ENCODE measurements around the gene HIP1. TPM values are rescaled to one million over a fixed set of nuclear protein-coding genes. Genes with fewer than 3 reads are reported as not detected.
"Not testable (repeated sequence)": the region's sequence is repeated elsewhere in the genome, so short reads cannot be mapped to it uniquely, and the experiment has no call there.

The HIP1 gene
- polyA plus RNA-seq, 4 donors: 32.1 to 36.8 (median 35.4) TPM

DNA sequence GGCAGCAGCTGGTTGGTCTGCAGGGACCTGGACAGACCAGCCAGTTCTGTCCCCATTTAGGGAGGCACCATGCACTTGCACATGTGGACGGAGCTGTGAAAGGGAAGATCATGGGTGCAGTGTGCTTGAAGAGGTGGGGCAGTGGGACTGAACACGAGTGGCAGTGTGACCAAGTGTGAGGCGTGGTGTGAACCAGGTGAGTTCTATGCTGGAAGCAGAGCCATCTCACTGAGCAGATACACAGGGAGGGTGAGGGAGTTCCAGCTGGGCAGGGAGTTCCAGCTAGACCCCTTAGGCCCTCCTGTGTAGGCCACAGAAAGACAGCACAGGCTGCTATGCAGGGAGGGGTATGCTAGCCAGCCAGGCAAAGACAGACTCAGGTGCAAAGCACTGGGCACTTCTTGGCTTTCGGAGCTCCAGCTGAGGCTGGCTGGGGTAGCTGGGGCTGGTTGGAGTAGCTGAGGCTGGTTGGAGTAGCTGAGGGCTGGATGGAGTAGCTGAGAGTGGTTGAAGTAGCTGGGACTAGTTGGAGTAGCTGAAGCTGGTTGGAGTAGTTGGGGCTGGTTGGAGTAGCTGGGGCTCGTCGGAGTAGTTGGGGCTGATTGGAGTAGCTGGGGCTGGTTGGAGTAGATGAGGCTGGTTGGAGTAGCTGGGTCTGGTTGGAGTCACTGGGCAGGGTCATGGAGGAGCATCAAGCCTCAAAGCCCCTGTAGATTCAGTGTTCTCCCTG lies 90.9 kb downstream of the HIP1 start:
- DNase-seq (ENCODE audit: low read depth in 4 of 4, low spot score in 3 of 4): no peak

DNA sequence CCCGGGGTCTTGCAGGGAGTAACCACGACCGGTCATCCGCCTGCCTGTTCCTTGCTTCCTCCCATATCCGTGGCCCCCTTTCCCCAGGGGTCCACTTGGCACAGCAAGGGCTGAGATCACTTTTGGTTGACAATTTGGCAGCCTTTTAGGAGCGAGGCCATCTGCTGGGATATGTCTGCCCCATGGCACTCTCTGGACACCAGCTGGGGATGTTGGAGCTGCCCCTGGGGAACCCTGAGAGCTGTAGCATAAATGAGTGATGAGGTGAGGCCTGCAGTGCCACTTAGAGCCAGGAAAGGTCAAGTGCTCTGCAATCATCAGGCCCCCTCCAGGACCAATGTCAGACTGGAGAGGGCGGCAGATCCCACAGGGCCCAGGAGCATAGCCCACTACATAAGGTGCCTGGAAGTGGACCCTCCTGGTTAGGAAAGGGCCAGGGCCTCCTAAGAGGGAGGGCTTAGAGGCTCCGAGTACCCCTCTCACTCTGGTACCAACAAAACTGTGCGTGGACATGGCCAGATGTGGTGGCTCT lies 92.1 kb downstream of the HIP1 start:
- DNase-seq (ENCODE audit: low read depth in 4 of 4, low spot score in 3 of 4): no peak

DNA sequence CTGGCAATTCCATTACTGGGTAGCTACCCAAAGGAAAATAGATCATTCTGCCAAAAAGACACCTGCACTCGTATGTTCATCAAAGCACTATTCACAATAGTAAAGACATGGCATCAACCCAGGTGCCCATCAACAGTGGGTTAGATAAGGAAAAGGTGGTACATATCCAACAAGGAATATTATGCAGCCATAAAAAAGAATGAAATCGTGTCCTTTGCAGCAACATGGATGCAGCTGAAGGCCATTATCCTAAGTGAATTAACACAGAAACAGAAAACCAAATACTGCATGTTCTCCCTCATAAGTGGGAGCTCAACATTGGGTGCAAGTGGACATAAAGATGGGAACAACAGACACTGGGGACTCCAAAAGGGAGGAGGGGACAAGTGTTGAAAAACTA lies 93.2 kb downstream of the HIP1 start:
- no peak for DNase-seq (ENCODE audit: low read depth in 4 of 4, low spot score in 3 of 4)

DNA sequence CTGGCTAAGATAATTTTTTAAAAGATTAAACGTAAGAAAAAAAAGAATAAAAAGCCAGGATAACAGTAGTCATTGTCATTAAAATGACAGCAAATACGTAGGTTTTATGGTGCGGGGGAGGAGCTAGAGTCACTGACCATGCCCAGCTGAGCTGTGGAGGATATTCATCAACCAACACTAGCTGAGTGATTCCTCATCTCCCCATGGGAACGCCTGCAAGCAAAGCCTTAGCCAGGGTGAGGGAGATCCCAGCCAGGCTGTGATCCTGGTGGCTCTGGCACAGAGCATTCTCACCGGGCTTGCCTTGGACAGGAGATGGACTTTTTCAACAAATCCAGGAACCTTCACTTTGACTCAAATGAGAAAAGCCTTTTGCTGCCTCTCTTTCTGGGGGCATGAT lies 94.2 kb downstream of the HIP1 start:
- no peak for DNase-seq (ENCODE audit: low read depth in 4 of 4, low spot score in 3 of 4)

DNA sequence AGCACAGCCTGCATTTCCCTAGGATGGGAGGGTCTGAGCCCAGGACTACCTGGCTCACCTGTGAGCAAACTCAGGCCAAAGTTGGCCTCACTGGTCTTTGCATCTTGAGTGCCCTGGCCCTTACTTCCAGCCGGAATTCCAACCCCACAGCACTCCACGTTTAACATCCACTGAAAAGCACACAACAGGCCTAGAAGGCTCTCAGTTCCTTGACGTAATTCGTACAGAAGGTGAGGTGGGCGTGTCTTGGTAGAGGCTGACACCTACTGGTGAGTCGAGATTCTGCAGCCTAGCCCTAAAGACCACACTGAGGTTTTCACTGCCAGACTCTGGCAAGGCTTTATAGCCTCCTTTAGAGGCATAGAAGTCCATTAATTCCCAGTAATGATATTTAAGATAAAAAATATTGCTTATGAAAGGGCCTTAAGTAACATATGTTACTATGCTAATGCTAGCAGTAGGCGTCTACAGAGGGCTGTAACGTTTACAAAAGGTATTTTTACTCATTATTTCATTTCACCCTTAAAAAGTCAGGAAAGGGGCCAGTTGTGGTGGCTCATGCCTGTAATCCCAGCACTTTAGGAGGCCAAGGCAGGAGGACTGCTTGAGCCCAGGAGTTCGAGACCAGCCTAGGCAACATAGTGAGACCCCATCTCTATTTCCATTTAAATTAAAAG lies 95.8 kb downstream of the HIP1 start:
- no peak for DNase-seq (ENCODE audit: low read depth in 4 of 4, low spot score in 3 of 4)

DNA sequence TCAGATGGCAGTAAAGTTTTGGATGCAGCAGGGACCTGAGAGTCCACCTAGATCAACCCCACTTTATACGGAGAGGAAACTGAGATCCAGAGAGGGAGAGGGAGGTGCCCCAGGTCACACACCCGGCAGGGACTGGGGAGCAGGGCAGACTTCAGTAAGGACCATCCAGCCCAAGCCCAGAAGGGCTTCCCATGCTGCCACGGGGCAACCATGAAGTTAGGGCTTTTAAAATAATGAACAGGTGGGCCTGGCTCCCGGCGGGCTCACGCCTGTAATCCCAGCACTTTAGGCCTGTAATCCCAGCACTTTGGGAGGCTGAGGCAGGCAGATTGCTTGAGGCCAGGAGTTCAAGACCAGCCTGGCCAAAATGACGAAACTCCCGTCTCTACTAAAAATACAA lies 98.5 kb downstream of the HIP1 start:
- no peak for DNase-seq (ENCODE audit: low read depth in 4 of 4, low spot score in 3 of 4)

DNA sequence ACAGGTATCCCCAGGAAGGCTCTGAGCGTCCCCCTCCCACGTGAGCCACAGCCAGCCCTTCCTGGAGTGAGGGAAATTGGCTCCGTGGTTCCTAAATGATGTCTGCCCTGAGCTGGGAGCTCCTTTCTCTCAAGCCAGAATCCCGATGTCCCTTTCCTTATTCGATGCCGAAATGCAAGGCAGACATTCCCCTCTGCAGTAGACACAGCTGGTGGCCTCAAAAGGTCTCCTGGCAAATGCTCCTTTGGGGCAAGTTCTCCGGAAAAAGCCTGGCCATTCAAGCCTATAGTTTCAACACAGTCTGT lies 98.9 kb downstream of the HIP1 start:
- DNase-seq (ENCODE audit: low read depth in 4 of 4, low spot score in 3 of 4): no peak

DNA sequence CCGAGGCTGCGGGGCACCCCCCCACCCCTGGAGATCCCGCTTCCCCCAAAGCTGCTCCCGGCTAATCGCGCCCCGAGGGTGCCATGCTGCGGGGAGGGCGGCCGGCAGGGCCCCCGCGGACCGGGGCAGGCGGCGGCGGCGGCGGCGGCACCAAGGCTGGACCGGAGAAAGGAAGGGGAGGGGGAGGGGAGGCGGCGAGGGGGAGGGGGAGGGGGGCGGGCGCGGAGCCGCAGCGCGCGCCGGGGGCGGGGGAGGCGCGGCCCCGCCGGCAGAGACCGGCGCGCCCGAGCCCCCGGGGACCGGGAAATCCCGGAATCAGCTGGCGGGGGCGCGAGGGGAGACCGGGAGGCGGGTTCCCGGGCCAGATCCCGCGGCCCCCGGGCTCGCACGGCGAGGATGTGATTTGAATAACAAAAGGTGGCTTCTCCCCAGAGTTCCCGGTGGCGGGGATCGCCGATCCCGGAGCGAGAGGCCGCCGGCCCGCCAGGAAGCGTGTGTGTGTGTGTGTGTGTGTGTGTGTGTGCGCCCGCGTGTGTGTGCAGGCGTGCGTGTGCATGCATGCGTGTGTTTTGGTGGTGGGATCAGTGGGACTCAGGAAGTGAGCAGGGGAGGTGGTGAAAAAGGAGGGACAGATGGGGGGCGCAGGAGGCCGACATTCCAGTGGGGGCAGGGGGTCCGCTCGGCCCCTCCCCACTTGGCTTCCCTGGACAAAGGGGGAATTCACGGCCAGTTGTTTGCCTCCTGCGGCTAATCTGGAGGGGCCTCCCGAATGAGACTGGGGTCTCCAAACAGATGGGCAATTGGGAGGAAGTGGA lies 99.5 kb downstream of the HIP1 start:
- DNase-seq (ENCODE audit: low read depth in 4 of 4, low spot score in 3 of 4): no peak

DNA sequence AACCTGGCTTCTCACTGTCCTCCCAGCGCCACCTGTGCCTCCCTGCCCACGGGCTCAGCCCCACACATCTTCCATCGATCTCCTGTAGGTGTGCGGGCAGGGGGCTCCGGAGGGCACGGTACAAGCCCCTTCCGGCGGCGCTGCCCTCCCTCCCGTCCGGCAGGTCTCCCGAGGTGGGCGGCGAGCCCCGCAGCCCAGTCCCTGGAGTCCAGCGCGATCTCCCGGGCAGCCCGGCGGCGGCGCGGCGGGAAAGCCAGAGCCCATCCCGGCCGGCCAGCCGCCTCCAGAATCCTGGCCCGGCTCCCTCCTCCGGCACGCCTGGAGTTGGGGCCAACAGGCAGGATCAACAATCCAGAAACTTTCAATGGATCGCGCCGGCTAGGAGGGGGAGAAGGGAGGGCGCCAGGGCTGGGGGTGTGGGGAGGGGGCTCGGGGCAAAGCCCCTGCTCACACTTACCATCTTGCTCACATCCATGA lies 100.1 kb downstream of the HIP1 start:
- no peak for DNase-seq (ENCODE audit: low read depth in 4 of 4, low spot score in 3 of 4)

DNA sequence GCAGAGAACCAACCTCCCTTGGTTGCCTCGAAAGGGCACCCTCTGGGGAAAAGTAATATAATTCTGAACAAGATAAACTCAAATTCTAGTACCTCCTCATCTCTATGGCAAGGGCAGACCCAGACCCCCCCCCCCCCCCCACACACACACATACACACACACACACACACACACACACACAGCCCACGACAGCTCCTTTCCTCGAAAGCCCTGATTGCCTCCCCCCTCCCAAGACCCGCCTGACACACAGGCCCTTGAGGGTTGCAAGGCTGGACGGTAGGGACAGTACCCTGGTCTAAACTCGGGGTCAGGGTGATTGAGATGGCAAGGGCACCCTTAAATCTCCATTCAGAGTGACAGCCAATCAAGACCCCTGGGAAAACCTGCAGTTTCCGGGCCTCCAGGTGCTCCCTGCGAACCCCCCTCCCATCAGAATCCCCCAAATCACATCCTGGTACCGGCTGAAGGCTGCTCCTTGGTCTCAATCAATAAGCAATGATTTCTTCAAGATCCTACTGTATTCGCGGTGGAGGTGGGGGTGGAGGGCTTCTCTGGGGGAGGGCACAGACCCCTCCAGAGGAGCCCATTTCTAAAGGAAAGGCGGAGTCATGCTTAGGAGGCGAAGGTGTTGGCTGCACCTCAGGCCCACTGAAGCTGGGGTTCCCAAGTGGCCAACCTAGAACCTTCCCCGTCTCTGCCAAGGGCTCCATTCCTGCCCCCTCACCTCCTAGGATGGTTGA lies 100.7 kb downstream of the HIP1 start:
- no peak for DNase-seq (ENCODE audit: low read depth in 4 of 4, low spot score in 3 of 4)

DNA sequence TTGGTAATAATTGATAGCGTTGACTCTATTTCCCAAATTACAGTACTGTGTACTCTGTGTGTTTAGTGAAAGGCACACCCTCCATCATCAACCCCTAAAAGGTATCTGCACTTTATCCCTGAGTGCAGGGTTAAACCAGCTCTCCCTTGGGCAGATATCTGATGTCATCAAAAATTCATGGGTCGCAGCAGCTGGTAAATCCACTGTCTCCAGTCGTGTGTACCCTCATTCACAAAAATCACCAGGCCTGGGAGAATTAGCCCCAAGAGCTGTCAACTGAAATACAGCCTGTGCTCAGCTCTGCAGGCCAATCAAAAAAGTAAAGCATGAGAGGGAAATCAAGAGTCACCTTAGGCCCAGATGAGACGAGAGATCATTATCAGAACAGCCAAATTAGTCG lies 103.7 kb downstream of the HIP1 start:
- DNase-seq (ENCODE audit: low read depth in 4 of 4, low spot score in 3 of 4): no peak

DNA sequence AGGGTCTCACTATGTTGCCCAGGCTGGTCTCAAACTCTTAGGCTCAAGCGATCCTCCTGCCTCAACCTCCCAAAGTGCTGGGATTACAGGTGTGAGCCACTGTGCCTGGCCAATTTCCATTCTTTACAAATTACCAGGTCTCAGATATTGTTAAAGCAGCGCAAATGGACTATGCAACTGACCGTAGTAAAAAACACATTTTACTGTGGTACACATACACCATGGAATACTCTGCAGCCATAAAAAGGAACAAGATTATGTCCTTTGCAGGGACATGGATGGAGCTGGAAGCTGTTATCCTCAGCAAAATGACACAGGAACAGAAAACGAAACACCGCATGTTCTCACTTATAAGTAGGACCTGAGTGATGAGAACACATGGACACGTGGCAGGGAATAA lies 106.2 kb downstream of the HIP1 start:
- not testable (repeated sequence) for DNase-seq (ENCODE audit: low read depth in 4 of 4, low spot score in 3 of 4)

DNA sequence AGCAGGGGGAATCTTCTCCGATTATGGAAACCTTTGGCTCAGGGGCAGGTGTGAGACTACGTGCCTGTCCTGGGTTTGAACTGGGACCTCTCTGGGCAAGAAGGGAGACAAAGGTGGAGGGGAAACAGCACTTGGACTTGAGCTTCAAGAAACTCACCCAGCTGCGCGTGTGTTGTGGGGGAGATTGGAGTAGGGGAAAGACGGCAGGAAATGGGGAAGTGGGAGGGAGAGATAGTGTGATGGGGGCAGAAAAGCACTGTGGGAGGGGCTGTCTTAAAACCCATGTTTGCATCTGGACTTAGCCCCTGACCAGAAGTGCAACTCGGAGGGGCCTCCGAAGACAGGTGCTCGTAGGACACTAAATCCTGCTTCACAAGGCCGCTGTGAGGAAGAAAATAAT lies 107.0 kb downstream of the HIP1 start:
- no peak for DNase-seq (ENCODE audit: low read depth in 4 of 4, low spot score in 3 of 4)

DNA sequence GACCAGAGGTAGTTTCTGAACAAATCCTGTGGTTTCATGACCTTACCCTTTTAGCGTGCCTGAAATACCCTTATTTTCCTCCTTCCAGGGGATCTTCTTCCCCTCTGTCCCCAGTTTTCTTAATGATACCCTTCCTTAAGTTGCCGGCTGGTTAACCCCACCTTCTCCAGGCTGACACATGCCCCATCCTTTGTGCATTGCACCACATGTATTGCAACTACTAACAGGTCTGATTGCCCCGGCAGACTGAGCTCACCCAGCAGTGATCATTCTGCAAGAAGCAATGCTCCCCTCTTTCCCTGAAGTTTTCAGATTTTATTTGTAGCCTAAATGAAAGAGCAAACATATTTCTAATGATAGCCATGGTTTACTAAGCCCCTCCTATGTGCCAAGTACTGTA lies 108.2 kb downstream of the HIP1 start:
- no peak for DNase-seq (ENCODE audit: low read depth in 4 of 4, low spot score in 3 of 4)

DNA sequence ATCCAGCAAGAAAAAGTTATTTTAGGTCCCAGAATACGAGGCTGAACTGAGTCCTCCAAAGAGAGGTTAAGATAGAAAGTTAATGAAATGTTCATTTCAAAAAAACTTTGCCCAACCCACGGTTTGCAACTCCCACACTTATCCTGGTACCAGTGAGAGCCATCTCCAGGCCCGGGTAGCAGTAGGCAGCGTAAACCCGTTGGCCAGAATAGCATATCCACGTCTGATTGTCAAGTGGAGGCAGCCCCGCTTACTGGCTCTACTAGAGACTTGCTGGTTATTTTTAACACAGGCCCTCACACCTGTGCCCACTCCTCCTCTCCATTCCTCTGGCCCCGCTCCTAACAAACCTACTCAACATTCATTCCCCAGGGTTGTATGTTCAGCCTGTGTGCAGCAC lies 109.7 kb downstream of the HIP1 start:
- no peak for DNase-seq (ENCODE audit: low read depth in 4 of 4, low spot score in 3 of 4)

DNA sequence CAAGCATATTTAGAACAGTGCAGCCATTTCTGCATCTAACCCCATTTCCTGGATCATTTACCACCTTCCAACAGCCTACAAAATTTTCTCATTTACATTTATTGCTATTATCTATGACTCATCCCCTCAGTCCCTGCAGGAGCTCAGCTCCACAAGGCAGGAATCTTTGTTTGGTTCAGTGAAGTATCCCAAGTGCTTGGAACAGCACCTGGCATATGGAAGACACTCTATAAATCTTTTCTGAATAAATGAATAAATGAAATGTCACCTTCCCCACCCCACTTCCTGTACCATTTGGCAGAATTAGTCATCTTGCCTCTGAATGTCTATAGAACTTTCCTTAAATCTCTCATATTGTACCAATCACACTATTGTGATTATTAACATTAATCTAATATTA lies 110.7 kb downstream of the HIP1 start:
- no peak for DNase-seq (ENCODE audit: low read depth in 4 of 4, low spot score in 3 of 4)

DNA sequence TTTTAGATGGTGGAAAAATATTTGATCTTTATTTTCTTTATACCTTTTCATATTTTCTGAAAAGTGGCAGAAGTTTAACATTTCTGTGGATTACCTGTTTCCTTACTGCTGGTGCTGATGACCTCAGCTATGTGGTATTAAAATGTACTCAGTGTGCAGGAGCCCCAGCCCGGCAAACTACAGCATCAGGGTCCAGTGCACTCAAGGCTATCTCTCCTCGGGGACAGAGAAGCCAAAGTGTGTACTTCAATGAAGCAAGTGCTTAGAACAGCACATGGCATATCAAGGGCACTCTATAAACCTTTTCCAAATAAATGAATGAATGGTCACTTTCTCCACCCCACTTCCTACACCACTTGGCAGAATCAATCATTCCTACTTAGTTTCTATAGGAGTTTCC lies 111.8 kb downstream of the HIP1 start:
- no peak for DNase-seq (ENCODE audit: low read depth in 4 of 4, low spot score in 3 of 4)

DNA sequence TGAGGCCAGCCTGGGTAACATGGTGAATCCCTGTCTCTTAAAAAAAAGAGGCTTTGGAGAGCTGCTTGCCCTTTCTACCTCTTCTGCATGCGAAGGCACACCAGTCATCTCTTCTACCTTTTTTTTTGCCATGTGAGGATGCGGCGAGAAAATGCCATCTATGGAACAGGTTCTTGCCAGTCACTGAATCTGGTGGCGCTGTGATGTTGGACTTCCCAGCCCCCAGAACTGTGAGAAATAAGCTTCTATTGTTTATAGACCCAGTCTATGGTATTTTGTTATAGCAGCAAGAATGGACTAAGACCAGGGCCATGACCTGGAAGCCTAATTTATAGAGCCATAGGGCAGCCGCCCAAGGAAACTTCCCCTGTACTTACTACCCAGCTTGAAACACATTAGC lies 112.9 kb downstream of the HIP1 start:
- DNase-seq (ENCODE audit: low read depth in 4 of 4, low spot score in 3 of 4): no peak

DNA sequence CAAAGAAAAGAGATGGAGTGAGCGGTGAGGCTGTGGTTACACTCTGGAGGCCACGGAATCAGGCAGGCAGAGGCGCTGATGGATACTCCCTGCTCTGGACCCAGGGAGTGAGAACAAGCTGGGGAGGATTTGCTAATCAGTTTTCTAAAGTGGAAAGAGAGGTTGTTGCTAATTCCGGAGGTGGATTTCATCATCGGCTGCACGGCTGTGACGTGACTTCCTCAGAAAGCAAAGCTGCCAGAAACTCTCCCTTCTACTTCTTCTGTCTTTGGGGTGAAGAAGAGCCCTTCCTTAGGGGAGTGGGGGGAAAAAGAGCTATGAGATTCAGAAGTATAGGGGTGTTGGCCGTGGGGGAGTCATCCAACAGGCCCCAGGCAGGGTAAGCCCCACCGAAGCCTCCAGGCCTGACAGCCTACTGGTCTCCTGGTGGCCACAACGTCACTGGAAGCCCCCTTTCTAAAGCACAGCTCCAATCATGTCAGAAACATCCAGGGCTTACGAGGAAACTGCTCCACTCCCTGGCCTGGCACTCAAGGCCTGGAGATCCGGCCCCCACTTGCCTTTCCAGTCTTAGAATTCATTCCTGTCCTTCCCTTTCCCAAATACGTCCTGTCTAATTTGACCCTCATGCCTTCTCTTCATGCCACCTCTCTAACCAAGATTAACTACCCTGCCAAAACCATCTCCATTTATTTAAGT lies 114.5 kb downstream of the HIP1 start:
- no peak for DNase-seq (ENCODE audit: low read depth in 4 of 4, low spot score in 3 of 4)
